Endothelial cell of umbilical vein (primary cell): ENCODE measurements around the gene DOLPP1.

ENCODE experiments used
- EZH2 ChIP-seq: IDR thresholded peaks from 2 replicates; pipeline ENCODE4 v1.6.1; 2012; ENCODE audit warnings: borderline replicate concordance, low read depth, mild to moderate bottlenecking, moderate library complexity, low read length, inconsistent platforms; ENCODE audit not compliant: severe bottlenecking
- MYC ChIP-seq: IDR thresholded peaks from one replicate; pipeline ENCODE4 v1.6.1; 2011; ENCODE audit warnings: mild to moderate bottlenecking, low read depth, low read length
- POLR2A ChIP-seq: IDR thresholded peaks from 2 replicates; pipeline ENCODE4 v1.6.1; 2012; ENCODE audit warnings: low read depth, mild to moderate bottlenecking, control low read depth, low read length
- POLR2AphosphoS5 ChIP-seq: IDR thresholded peaks from 2 replicates; pipeline ENCODE4 v1.6.1; 2012; ENCODE audit warnings: low read depth, mild to moderate bottlenecking, control low read depth, low read length, moderate library complexity; ENCODE audit not compliant: insufficient read depth
- TF ChIP-seq, protein P1 (sequence below), 2 donors: IDR thresholded peaks; 1 replicate in 1 of 2; 2 replicates in 1 of 2; pipeline ENCODE4 v1.5.1; 2011; ENCODE audit warnings: low read length in 2 of 2, mild to moderate bottlenecking in 2 of 2, moderate library complexity in 2 of 2, control low read depth in 1 of 2, inconsistent platforms in 1 of 2, low read depth in 1 of 2; ENCODE audit not compliant: insufficient read depth in 1 of 2; ENCODE audit errors: extremely low read depth in 1 of 2

DNA sequence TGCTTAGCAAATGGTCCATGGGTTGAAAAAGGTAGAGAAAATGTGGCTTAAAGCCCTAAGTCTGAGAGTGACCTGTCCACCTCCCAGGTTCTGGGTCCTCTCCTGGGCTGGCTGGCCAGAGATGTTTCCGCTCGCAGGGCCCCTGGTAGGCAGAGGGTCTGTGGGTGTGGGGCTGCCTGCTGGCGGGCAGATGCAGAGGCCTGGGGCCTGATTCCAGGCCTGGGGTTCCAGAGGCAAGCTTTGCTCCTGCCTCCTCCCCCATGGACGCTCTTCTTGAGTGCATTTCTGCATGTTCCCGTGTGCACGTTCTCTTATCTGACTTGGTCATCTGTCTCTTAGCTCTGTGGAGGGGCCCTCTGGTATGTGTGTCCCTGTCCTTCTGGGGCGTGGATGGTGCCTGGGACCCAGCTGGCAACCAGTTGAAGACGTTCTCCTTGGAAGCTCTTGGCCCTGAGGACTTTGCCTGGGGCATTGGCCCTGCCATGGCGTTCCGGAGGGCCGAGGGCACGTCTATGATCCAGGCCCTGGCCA, 40.7 kb upstream of the DOLPP1 start:
- TF ChIP-seq MYC (no peak), POLR2A (no peak), POLR2AphosphoS5 (no peak), EZH2 (no peak)
- TF ChIP-seq, protein P1, sequence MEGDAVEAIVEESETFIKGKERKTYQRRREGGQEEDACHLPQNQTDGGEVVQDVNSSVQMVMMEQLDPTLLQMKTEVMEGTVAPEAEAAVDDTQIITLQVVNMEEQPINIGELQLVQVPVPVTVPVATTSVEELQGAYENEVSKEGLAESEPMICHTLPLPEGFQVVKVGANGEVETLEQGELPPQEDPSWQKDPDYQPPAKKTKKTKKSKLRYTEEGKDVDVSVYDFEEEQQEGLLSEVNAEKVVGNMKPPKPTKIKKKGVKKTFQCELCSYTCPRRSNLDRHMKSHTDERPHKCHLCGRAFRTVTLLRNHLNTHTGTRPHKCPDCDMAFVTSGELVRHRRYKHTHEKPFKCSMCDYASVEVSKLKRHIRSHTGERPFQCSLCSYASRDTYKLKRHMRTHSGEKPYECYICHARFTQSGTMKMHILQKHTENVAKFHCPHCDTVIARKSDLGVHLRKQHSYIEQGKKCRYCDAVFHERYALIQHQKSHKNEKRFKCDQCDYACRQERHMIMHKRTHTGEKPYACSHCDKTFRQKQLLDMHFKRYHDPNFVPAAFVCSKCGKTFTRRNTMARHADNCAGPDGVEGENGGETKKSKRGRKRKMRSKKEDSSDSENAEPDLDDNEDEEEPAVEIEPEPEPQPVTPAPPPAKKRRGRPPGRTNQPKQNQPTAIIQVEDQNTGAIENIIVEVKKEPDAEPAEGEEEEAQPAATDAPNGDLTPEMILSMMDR (IDR thresholded peaks at IDR 0.05; ENCODE audit: extremely low read depth in 1 of 2, insufficient read depth in 1 of 2, low read depth in 1 of 2, low read length in 2 of 2), result no peak
